ENCODE data around the gene SMYD2.

Gene SMYD2

DNA sequence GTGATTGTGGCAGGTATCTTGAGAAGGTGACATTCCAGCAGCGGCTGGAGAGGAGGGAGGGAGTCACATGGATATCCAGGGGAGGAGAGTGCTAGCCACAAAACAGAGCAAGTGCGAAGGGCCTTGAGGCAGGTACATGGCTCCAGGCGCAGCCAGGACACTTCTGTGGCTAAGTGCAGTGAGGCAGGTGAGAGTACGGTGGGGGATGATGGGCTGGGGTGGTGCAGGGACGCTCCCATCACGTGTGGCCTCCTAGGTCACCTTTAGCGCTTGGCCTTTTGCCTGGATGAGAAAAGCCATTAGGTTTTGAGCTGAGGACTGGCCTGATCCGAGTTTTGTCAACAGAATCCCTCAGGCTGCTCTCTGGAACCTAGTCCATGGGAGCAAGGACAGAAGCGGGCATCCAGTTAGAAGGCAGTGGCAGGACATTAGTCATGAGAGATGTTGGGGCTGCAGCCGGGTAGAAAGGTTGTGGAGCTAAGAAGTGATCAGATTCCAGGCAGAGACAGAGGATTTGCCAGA, 31.6 kb downstream of the SMYD2 start:
- no peak for TF ChIP-seq CTCF (conservative IDR thresholded peaks at IDR 0.05; ENCODE audit: control insufficient read depth, insufficient read depth, low read depth, low read length)
- DNase-seq (ENCODE audit: low read depth), result no peak
- H3K4me3 ChIP-seq (ENCODE audit: control insufficient read depth, low read depth, low read length), result no peak overlapping the region

DNA sequence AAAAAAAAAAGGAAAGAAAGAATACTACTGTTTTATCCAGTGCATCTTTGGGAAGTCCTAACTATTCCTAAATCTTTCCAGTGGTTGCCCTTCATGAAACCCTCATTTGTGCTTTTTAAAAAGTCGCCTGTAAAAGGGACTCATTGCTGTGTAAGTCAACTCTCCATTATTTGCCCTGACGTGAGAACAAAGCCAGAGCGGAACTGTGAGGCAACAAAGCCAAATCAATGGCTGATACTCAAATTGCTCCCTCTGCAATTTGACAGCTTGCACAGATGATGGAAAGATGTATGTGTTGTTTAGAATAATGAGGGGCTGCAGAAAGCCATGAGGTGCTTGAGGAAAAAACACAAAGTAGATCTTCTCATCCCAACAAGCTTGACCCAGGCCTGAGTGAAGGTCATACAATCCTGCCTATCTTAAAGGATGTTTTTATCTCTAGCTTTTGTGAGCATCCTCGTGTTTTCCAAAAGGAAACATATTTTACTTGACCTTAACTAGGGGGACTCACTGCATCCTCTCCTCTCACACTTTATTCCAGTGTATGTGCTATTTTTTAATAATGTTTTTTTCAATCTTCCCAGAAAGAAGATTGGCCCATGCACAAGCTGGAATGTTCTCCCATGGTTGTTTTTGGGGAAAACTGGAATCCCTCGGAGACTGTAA, 33.4 kb downstream of the SMYD2 start:
- no peak for DNase-seq (ENCODE audit: low read depth)
- TF ChIP-seq CTCF (conservative IDR thresholded peaks at IDR 0.05; ENCODE audit: control insufficient read depth, insufficient read depth, low read depth, low read length), result no peak
- no peak overlapping the region for H3K4me3 ChIP-seq (ENCODE audit: control insufficient read depth, low read depth, low read length)

DNA sequence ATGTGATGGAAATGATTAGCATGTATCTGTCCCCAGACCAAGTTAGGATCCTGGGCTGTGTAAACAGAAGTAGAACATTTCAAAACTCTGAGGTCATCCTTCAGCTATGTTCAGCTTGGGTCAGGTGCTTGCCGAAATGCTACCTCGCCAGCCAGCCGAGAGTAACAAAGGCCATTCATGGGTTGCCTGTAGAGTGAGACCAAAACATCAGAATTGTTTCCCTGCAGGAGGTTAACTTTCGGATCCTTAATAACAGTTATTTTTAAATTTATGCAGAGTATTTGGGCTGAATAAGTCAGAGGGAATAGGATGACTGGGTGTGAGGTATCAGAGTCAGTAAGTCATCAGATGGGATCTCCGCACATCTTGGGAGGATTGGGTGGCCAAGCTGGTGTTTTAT, 35.6 kb downstream of the SMYD2 start:
- peak; percentile 75 for DNase-seq (ENCODE audit: low read depth)
- TF ChIP-seq CTCF (conservative IDR thresholded peaks at IDR 0.05; ENCODE audit: control insufficient read depth, insufficient read depth, low read depth, low read length), result no peak
- H3K4me3 ChIP-seq (ENCODE audit: control insufficient read depth, low read depth, low read length), result no peak overlapping the region

DNA sequence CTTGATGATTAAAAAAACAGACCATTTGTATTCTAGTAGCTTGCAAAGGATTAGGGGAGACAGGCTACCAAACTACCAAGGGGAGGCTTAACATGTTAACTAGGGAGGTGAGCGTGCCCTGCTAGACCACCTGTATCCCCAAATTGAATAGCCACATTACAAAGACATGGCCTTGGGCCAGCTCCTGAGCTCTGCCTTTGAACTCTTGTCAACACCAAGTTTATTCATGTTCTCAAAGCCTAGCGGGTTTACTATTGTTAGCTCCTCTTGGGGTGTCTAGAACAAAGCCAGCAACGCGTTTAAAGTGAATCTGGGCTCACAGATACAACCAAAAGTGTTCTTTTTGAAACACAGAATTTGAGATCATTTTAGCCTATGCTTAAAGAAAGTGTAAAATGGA, 36.3 kb downstream of the SMYD2 start:
- H3K4me3 ChIP-seq (ENCODE audit: control insufficient read depth, low read depth, low read length), result no peak overlapping the region
- DNase-seq (ENCODE audit: low read depth), result no peak
- no peak for TF ChIP-seq CTCF (conservative IDR thresholded peaks at IDR 0.05; ENCODE audit: control insufficient read depth, insufficient read depth, low read depth, low read length)

GRCh38 chr1:214317734-214318133, 36.8 kb downstream of the SMYD2 start:
- peak; percentile 37 for TF ChIP-seq CTCF (conservative IDR thresholded peaks at IDR 0.05; ENCODE audit: control insufficient read depth, insufficient read depth, low read depth, low read length)
- no peak overlapping the region for H3K4me3 ChIP-seq (ENCODE audit: control insufficient read depth, low read depth, low read length)
- DNase-seq (ENCODE audit: low read depth), result peak; percentile 42

DNA sequence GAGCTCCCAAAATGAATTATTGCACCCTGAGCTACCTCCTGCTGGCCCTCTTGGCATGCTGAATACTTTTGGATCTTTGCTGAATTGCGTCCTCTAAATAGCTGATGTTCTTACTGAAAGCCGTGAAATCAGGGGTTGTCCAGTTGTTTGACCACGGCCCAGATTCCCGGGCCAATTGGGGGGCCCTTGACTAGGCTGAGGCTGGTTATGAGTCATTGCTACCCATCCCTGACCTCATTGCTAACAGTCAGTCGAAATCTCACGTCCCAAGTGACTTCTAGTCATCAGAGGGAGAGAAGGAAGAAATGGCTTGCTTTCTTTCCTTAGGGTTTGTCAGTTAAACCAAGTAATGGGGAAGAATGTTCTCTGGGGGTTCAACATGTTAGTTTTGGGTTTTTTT, 37.4 kb downstream of the SMYD2 start:
- H3K4me3 ChIP-seq (ENCODE audit: control insufficient read depth, low read depth, low read length), result no peak overlapping the region
- TF ChIP-seq CTCF (conservative IDR thresholded peaks at IDR 0.05; ENCODE audit: control insufficient read depth, insufficient read depth, low read depth, low read length), result no peak
- DNase-seq (ENCODE audit: low read depth), result peak; percentile 95
